Bronchial epithelial cell (primary cell): ENCODE results near the gene IL23R. TPM values are rescaled to one million over a fixed set of nuclear protein-coding genes. Genes with fewer than 3 reads are reported as not detected.

Experiments used
- DNase-seq: peaks from one replicate; pipeline ENCODE4 v3.0.0-alpha.2; 2010; ENCODE audit warnings: low read depth
- FAIRE-seq: peaks from 2 replicates; lab custom pipeline; 2011; peaks lifted over from hg19 to GRCh38; lab: Jason Lieb, UNC
- H3K27me3 ChIP-seq: 2 replicates; pipeline ENCODE4 v1.5.1; 2011; ENCODE audit warnings: low read length; ENCODE audit not compliant: control insufficient read depth, insufficient read depth
- H3K36me3 ChIP-seq: 2 replicates; pipeline ENCODE4 v1.5.1; 2011; ENCODE audit warnings: low read length; ENCODE audit not compliant: control insufficient read depth, insufficient read depth
- H3K4me3 ChIP-seq: 2 replicates; pipeline ENCODE4 v1.5.1; 2011; ENCODE audit warnings: mild to moderate bottlenecking, low read depth, low read length, control low read depth
- total RNA-seq: library from RNA; depleted of rRNA; stranded (reverse); fragments of >200 nt; gene quantifications from 2 replicates; pipeline ENCODE4 v1.2.1, GENCODE V29; 2014
- TF ChIP-seq, protein P1 (sequence below): IDR thresholded peaks from 2 replicates; pipeline ENCODE4 v1.5.1; 2011; ENCODE audit warnings: mild to moderate bottlenecking, moderate library complexity, low read length, control low read depth, inconsistent platforms; ENCODE audit not compliant: insufficient read depth, severe bottlenecking

Gene IL23R
- total RNA-seq, 1 donor from 2014 or later, result not detected

DNA sequence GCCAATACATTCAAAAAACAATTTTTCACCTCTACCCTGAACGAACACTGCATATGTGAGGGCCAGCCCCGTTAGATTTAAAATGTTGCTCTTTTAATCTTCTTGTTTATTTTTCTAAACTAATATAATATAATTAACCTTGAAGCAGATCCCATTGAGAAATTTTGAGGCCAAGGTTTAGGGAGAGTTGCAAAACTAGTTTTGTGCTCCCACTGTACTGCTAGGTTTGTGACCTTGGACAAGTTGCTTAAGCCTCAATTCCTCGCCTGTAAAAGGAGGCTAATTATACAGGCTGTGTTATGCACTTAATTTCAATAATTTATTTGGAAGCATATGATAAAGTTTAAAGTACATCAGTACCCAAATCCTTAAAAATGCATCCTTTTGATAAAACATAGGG, 3.7 kb downstream of the IL23R start:
- FAIRE-seq (no peak), DNase-seq (no peak)
- TF ChIP-seq, protein P1, sequence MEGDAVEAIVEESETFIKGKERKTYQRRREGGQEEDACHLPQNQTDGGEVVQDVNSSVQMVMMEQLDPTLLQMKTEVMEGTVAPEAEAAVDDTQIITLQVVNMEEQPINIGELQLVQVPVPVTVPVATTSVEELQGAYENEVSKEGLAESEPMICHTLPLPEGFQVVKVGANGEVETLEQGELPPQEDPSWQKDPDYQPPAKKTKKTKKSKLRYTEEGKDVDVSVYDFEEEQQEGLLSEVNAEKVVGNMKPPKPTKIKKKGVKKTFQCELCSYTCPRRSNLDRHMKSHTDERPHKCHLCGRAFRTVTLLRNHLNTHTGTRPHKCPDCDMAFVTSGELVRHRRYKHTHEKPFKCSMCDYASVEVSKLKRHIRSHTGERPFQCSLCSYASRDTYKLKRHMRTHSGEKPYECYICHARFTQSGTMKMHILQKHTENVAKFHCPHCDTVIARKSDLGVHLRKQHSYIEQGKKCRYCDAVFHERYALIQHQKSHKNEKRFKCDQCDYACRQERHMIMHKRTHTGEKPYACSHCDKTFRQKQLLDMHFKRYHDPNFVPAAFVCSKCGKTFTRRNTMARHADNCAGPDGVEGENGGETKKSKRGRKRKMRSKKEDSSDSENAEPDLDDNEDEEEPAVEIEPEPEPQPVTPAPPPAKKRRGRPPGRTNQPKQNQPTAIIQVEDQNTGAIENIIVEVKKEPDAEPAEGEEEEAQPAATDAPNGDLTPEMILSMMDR, result no peak

DNA sequence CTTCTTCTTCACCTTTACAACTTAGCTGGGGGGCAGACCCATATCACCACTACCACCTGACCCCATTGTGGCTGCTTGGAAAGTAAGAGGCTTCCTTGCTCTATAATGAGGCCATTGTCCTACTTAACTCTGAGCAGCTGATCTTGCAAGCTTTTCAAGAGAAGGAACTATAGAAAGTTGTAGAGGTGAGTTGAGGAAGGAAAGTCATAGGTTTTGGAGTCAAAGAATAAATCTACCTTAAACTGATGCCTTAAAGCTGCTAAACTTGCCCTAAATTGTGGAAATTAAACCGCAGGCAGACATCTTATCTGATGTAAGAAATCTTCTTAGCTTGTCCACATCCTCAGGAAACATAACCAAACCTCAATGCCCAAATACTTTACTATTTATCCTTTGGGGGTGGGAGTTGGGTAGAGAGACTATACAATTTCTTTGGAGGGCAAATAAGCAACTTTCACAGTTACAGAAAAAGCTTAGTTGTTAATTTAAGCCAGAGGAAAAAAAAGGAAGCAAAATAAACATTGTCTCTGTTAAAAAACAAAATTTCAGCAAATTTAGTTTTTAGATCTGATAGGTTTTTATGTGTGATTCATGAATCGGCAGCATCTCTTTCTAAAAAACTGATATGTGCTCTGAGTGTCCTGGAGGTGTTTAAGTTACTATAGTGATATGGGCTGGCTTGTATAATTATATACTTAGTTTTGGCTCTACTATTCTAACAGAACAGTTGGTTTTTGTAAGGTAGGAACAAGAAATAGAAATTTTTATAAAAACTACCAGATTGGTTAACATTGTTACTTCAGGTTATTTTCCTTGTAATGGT, 4.7 kb downstream of the IL23R start:
- Histone ChIP-seq H3K27me3 (no peaks in the 10 kb centered on the region), H3K36me3 (no peaks in the 10 kb centered on the region), H3K4me3 (no peak overlapping the region)
- TF ChIP-seq, protein P1, result no peak
- FAIRE-seq (no peak), DNase-seq (no peak)

More for the DNA sequence above, 3.7 kb downstream of the IL23R start:
- Histone ChIP-seq H3K4me3 (no peak overlapping the region), H3K27me3 (no peaks in the 10 kb centered on the region), H3K36me3 (no peaks in the 10 kb centered on the region)

DNA sequence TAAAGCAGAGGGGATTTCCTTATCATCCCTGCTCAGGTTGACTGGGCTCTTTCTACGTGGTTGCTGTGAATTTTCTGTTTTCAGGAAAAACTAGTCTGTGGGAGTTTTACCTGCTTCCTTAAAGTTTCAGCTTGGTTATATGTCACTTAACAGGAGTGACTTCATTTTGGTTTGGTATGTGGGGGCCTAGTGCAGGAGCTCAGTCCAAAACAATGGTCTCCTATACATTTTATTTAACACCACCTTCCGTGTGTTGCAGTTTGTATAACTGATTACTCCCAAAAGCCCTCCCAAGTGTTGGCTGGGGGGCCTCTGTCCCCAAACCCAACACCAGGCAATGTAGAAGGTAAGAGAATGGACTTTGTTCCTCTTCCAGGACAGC, 5.3 kb downstream of the IL23R start:
- H3K36me3 ChIP-seq, result no peaks in the 10 kb centered on the region
- TF ChIP-seq, protein P1, result no peak
- H3K4me3 ChIP-seq, result no peak overlapping the region
- no peaks in the 10 kb centered on the region for H3K27me3 ChIP-seq
- DNase-seq (no peak), FAIRE-seq (no peak)

DNA sequence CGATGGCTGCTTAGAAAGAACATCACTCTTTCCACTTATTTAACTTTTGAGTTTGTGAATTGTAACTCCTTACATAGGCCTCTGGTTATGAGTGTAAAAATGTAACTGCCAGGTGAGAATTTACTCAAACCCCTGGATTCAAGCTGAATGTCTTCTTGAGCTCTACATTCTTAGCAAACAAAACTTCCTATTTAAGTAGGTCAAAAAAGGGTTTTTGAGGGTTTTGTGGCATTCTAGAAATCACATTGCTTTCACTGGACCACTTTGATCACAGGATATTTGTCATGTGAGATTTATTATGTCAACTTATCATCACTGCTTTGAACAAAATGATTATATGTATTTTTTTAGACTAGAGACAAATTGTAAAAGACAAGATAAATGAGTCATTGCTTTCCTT, 5.7 kb downstream of the IL23R start:
- FAIRE-seq (no peak), DNase-seq (no peak)
- Histone ChIP-seq H3K4me3 (no peak overlapping the region), H3K27me3 (no peaks in the 10 kb centered on the region), H3K36me3 (no peaks in the 10 kb centered on the region)
- TF ChIP-seq, protein P1, result no peak

DNA sequence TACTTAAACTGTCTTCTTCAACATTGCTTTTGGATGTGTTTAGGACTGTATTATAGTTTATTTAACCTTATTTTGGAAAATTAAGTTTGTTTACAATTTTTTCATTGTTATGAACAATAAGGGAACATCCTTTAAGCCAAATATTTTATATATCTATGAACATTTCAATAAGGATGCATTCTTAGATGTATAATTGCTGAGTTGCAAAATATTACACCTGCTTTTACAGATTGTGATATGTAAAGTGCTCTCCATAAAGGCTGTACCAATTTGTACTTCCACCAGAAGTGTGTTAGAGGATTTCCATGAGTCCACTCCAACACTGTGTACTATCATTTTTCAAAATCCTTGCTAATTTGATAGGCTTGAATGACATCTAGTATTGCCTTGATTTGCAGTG, 7.7 kb downstream of the IL23R start:
- H3K27me3 ChIP-seq, result no peaks in the 10 kb centered on the region
- TF ChIP-seq, protein P1, result no peak
- FAIRE-seq, result no peak

More for the DNA sequence above, 7.7 kb downstream of the IL23R start:
- Histone ChIP-seq H3K36me3 (no peaks in the 10 kb centered on the region), H3K4me3 (no peak overlapping the region)
- DNase-seq, result no peak
